ENCODE data around the gene CPEB4.

CPEB4 gene

GRCh38 chr5:173907284-173907683 is 19.1 kb downstream of the CPEB4 start:
- no peak for TF ChIP-seq CTCF (IDR thresholded peaks at IDR 0.05; ENCODE audit: extremely low read depth, missing control alignments)
- no peak for DNase-seq (ENCODE audit: low spot score)

GRCh38 chr5:173907686-173908371 is 19.7 kb downstream of the CPEB4 start:
- no peak for TF ChIP-seq CTCF (IDR thresholded peaks at IDR 0.05; ENCODE audit: extremely low read depth, missing control alignments)
- DNase-seq (ENCODE audit: low spot score), result no peak

- no peak for TF ChIP-seq CTCF (IDR thresholded peaks at IDR 0.05; ENCODE audit: extremely low read depth, missing control alignments)
- no peak for DNase-seq (ENCODE audit: low spot score)
Observed at GRCh38 chr5:173909199-173909598, 21.1 kb downstream of the CPEB4 start.

- no peak for TF ChIP-seq CTCF (IDR thresholded peaks at IDR 0.05; ENCODE audit: extremely low read depth, missing control alignments)
- no peak for DNase-seq (ENCODE audit: low spot score)
Observed at GRCh38 chr5:173910215-173910614, 22.1 kb downstream of the CPEB4 start.

GRCh38 chr5:173911623-173912022 is 23.5 kb downstream of the CPEB4 start:
- DNase-seq (ENCODE audit: low spot score), result no peak
- no peak for TF ChIP-seq CTCF (IDR thresholded peaks at IDR 0.05; ENCODE audit: extremely low read depth, missing control alignments)

- DNase-seq (ENCODE audit: low spot score), result no peak
- no peak for TF ChIP-seq CTCF (IDR thresholded peaks at IDR 0.05; ENCODE audit: extremely low read depth, missing control alignments)
Observed at GRCh38 chr5:173913686-173914321, 25.7 kb downstream of the CPEB4 start.

GRCh38 chr5:173915310-173916014 is 27.3 kb downstream of the CPEB4 start:
- TF ChIP-seq CTCF (IDR thresholded peaks at IDR 0.05; ENCODE audit: extremely low read depth, missing control alignments), result no peak
- DNase-seq (ENCODE audit: low spot score), result no peak

All from GM20000 (cell line).